NCI-H146 treated with DMSO at 0.1 percent for 48 hours (cell line): Measurements from ENCODE around the gene FAM162A.
"Not testable (repeated sequence)": the region's sequence is repeated elsewhere in the genome, so short reads cannot be mapped to it uniquely, and the experiment has no call there.

Experiments
- DNase-seq: peaks from one replicate; lab custom pipeline; 2025; ENCODE audit not compliant: unreplicated experiment; lab: John Stamatoyannopoulos, UW

FAM162A gene, protein sequence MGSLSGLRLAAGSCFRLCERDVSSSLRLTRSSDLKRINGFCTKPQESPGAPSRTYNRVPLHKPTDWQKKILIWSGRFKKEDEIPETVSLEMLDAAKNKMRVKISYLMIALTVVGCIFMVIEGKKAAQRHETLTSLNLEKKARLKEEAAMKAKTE

DNA sequence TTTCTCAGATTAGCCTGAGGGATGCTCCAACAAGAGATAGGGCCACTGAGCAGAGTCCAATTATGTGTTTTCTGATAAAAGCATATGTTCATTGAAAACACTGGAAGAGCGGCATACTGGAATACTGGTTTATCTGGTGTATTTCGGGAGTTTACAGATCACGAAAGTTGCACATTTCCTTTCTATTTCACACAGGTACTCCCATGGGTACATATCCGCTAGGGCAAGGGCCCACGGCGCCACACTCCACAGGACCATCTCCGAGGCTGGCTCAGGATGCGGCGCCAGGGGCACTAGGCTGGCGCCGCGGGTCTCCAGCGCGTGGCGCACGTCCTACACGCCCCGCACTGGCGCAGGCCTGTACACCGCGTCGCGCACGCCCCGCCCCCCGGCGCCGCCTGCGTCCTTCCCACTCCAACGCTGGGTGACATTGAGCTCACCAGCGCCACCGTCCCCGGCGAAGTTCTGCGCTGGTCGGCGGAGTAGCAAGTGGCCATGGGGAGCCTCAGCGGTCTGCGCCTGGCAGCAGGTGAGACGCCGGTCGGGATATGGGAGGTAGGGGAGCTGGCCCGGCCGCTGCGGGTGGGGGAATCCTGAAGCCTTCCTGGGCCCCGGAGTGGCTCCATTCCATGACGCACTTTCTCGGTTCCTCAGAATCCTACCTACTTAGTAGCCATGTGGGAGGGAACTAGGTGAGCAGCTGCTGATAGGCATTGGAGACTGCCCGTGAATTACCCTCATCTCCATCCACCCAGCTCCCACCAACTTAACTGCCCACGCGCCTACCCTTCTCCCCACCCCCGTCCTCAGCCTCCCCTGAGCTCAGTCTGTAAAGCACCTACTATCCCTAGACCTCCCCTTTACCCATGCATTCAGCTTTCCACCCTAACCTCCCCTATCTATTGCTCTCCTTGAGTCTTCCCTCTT is at the start of gene FAM162A:
Gene FAM162A, plus strand, starts transcription at position 412 of the 927 bp plus-strand sequence. Its CDS starts 84 bp downstream, at position 496.
- DNase-seq = peak; percentile 96

DNA sequence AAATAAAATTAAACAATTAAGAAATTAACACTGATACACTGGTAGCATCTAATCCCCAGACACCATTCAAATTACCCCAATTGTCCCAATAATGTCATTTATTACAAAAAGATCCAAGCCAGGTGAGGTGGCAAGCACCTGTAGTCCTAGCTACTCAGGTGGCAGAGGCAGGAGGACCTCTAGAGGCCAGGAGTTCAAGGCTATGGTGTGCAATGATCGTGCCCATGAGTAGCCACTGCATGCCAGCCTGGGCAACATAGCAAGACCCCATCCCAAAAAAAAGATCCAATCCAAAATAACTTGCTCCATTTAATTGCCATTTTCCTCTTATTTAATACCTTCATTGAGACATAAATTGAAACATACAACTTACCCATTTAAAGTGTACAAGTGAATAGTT is 41.2 kb upstream of the FAM162A start:
- no peak for DNase-seq

DNA sequence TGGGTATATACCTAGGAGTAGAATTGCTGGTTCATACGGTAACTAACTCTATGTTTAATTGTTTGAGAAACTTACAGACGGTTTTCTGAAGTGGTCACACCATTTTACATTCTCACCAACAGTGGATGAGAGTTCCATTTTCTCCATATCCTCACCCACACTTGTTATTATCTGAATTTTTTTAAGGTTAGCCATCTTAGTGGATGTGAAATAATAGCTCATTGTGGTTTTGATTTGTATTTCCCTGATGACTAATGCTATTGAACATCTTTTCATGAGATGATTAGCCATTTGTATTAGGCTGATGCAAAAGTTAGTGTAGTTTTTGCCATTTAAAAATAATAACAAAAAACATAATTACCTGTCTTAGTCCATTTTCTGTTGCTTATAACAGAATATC is 40.3 kb upstream of the FAM162A start:
- DNase-seq = no peak

DNA sequence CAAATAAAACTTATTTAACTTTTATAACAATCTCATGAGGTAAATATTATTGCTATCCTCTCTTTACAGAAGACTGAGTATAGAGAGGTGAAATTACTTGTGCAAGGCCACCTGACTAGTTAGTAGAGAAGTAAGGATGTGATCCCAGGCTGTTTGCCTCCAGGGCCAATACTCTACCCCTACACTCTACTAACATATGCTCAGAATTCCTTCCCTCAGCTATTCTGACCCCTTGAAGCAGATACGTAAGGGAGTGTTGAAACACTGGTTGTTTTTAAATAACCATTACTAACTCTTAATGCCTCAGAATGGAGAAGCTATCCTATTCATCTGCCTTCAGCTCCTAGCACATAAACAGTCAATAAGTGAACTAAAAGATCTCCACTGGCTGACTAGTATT is 34.8 kb upstream of the FAM162A start:
- no peak for DNase-seq

DNA sequence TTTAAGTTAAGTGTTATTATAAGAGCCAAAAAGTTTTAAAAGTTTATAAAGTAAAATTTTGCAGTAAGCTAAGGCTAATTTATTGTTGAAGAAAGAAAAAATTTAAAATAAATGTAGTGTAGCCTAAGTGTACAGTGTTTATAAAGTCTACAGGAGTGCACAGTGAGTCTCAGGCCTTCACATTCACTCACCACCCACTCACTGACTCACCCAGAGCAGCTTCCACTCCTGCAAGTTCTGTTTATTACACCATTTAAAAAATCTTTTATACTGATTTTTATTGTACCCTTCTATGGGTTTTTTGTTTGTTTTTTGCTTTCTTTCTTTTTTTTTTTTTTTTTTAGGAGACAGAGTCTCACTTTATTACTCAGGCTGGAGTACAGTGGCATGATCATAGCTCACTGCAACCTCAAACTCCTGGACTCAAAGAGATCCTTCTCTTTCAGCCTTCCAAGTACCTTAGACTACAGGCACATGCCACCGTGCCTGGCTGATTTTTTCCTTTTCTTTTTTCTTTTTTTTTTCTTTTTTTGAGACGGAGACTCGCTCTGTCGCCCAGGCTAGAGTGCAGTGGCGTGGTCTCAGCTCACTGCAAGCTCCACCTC is 33.1 kb upstream of the FAM162A start:
- no peak for DNase-seq

DNA sequence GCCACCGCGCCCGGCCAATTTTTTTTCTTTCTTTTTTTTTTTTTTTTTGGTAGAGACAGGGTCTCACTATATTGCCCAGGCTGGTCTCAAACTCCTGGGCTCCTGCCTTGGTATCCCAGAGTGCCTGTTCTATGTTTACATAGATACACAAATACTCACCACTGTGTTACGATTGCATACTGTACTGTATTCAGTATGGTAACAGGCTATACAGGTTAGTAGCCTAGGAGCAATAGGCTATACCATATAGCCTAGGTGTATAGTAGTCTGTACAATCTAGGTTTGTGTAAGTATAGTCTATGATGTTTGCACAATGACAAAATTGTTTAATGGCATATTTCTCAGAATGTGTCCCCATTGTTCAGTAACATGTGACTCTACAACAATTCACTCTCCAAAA is 32.4 kb upstream of the FAM162A start:
- no peak for DNase-seq

DNA sequence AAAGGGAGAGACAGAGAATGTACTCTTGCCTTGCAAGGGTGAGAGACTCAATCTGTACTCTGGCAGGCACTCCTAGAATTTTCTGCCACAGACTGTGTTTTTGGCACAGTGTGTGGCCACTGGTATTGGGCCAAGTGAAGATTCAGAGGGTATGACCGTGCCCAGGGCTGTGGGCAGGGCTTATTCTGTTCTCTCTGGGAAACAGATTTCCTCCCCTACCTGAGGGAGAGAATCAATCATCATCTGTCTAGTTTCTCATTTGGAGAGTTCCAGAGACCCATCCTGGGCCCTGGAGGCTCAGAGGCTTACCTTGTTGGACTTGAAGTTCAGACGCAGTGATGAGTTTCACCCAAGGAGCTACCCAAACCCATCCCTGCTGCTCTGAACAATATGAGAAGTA is 30.8 kb upstream of the FAM162A start:
- no peak for DNase-seq

DNA sequence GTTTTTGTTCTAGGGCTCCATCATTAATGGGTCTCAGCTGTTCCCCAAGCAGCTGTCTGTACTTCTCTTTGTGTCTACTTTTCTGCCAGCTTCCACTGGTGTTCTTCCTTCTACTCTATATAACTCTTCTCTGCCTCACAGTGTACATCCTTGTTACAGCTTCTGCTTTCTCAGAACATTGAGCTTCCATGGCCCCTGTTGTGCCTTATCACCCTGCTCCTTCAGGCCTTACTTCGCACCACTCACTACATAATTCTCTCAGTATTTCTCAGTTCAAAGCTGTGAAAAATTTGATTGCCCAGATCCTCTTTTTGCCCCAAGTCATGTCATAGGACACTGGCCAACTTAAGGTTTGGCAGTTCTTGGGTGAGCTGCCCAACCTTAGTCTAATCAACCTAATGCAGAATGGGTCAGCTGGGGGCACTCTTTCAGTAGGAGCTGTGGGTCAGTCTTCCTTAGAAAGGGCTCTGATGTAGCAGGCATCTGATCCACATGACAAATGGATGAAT is 30.0 kb upstream of the FAM162A start:
- no peak for DNase-seq

DNA sequence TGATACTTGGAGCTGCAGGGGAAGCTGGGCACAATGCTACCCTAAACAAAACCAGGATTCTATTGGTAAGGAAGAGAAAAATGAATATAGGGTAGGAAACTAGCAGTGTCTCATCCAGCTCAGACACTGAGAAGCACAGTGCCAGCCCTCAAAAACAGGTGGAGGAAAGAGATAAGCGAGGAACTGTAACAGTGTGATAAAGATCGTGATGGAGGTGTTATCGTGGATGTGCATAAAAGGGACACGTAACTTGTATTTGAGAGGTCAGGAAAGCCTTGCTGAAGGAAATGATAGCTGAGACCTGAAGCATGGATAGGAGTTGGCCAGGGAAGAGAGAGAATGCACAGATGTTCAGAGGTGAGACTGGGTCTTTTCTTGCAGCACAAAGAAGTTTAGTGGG is 28.4 kb upstream of the FAM162A start:
- DNase-seq = no peak

DNA sequence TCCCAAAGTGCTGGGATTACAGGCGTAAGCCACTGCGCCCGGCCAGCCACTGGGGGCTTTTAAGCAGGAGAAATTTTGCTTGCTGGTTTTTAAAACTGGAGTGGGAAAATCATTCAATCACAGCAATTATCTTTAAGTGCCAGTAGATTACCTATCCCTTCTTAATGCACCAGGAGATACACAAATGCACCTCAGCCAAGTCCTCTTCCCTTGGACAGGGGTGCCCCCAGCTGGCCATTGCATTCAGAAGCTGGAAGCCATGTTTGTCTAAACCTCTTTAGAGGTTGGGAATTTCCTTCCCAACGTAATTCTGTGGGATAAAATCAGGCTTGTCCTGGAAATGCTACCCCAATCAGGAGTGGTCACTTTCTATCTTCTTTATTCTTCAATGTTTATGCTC is 27.6 kb upstream of the FAM162A start:
- DNase-seq = peak; percentile 10

DNA sequence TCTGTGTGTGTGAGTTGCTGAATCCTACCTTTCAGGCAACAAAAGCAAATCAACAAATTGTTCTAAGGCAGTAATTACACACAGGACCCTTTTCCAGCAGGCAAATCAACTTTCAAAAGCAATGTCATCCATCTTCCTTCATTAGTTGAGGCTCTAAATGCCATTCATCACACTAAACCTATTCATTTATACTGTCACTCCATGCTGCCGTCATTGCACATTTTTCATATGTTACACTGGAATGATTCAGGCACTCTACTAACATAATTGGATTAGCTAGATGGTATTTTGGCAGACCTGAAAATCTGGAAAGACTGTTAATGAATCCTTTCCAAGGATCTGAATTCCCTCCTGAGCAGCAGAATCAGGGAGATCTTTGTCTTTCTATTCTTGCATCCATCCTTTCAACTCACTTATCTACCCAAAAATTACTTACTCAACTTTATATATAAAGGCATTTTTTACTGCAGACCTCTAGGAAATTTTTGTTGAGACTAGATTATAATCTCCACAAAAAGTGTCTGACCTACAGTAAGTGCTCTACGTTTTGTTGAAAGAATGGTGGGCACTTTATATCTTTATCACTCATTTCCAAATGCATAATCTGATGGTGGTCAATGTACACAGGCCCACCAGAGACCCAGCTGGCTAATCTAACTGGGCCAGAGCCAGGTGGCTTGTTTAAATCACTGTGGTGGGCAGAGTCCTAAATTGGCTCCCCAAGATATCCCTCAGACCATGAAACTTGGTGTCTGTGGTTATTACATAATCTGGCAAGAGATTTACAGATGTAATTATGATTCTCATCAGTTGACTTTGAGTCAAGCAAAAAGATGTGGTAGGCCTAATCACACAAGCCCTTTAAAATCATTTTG is 25.9 kb upstream of the FAM162A start:
- DNase-seq = no peak

DNA sequence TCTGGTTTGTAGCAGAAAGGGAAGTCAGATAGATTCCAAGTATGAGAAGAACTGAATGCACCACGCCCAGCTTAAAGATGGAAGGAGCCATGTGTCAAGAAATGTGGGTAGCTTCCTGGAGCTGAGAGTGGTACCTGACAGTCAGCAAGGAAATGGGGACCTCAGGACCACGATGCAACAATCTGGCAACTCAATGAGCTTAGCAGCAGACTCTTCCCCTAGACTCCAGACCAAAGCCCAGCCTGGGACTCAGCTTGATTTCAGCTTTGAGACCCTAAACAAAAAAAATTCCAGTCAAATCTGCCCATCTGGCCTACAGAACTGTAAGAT is 25.3 kb upstream of the FAM162A start:
- no peak for DNase-seq

DNA sequence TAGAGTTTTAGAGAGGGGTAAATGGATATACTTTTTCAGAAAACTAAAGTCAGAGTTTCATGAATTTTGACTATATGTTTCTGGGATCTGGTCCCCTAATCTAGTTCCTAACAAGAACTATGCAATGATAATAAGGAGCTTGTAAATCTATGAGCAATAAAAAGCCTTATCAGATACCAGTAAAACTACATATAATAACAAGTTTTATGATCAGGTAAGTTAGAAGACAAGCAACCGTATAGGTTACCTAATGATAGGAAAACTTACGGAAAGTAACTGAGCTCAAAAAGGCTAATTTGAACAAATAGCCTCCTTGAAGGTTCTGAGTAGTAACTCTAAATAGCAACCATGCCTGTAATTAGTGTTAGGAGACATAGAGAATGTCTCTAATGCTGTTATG is 22.0 kb upstream of the FAM162A start:
- no peak for DNase-seq

DNA sequence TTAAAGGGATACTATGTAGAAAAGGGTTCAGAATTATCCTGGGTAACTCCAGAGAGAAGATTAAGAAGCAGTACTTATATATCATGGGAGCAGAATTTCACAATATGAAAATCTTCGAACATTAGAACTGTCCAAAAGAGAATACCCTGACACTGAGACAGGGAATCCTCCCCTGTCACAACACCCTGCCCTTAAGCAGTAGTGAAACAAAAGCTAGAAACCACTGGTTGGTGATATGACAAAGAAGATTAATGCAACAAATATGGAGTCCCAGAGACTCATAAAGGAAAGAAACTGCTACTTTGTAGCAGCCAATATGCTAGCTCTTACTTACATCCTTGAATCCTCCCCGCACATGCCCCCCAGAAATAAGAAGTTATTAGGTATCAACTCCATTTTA is 19.5 kb upstream of the FAM162A start:
- no peak for DNase-seq

DNA sequence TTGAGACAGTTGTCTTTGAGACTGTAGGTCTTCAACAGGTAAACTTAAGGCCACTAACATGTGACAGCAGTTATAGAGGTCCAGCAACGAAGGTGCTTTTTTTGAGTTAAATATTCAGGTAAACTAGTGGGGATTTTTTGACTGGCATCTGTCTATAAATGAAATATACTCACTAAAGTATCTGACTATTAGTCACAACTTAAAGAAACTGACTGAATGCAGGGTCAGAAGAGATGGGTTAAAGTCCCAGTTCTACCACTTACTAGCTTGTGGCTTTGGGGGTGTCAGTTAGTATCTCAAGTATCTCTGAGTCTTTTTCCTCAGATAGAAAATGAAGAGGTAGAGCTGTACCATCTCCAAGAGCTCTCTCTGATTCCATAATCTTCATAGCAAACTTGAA is 18.9 kb upstream of the FAM162A start:
- DNase-seq = no peak

DNA sequence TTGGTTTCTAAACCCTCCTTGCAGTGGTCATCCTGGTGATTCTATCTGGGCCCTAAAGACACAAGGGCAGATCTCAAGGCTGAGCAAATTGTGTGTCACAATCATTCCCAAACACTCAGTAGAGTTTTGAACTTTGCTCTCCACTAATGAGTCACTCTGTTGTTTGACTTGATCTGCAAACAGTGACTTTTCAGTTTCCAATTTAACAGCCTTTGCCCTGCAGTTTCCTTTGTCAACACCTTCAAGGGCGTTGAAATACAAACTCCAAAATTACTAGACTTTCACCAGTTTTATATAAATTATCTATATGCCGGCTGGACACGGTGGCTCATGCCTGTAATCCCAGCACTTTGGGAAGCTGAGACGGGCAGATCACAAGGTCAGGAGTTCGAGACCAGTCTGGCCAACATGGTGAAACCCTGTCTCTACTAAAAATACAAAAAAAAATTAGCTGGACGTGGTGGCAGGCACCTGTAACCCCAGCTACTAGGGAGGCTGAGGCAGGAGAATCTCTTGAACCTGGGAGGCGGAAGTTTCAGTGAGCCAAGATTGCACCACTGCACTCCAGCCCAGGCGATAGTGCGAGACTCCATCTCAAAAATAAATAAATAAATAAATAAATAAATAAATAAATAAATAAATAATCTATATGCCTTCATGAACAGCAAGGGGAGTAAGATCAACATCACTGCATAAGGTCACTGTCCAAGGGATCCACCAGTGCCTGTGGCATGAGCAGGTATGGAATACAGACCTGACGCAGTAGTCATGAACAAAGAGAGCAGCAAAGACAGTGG is 18.2 kb upstream of the FAM162A start:
- not testable (repeated sequence) for DNase-seq

DNA sequence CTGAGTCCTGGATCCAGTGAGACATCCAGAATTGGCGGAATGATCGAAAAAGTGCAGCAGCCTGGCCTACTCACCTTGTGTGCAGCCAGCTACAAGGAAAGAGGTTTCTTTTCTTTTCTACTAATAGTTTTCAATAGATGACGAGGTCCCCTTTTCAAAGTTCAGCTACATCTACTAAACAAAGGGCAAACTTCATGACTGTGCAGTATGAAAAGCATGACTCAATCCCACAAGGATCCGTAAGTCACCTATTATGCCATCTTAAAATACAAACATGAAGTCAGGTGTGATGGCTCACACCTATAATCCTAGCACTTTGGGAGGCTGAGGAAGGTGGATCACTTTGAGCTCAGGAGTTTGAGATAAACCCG is 17.6 kb upstream of the FAM162A start:
- no peak for DNase-seq

DNA sequence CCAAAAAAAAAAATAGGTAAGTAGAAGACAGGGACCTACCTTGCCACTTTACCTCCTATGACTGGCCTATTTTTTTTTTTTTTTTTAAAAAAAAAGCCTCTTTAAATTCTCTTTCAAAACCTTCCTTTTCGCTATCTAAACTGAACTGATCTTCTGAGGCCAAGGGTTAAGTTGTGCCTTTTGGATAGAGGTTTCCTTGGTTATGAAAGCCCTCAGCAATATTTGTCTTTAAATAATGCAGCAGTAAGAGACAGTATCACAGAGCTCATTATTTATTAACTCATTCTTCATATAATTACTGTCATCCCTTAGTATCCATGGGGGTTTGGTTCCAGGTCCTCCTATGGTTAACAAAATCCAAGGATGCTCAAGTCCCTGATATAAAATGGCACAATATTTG is 9.9 kb upstream of the FAM162A start:
- no peak for DNase-seq

DNA sequence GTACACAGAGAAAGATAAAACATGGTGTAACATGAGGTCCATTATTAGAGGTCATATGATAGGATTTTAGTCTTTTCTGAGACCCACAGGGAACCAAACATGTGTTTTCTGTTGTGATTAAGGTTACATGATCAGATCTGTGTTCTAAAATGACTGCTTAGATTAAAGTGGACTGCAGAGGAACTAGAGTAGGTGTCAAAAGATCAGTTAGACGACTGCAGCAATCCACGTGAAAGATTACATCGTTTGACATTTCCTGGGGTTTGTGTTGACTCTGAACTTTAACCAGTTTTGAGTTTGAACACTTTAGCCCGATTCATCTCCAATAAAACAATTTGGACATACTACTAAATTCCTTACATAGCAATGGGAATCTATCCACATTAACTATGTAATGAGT is 6.0 kb upstream of the FAM162A start:
- DNase-seq = no peak

DNA sequence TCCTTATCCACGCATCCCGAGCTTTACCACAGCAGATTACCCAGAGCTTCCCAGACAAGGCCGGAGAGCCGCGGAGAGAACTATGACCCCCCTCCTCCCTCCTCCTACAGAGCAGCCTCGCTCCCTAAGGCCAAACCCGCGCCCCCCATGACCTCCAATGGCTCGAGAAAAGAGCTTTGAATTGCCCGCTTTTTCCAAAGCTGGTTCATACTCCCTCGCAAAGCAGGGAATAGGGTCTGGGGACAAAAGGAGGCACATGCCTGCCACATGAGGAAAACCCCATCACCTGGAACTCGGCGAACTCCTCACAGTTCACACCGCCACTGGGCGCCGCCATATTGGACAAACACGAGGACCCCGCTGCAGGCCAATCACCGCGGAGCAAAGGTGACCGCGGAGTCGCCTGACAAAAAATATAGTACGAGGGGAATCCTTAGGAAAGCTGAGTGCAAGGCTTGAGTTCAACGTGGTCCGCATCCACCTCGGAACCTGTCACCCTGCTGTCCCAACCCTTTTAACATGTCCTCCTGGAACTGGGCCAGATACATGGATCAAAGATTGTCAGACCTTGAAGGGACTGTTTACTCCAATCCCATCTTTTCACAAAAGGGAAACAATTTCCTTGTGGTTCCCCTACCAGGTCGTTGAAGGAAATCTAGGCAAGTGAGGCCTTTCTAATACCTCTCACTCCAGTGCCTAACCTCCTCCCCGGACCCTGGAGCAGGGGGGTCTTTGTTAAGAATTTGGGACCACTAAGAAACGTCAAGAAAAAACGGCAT is 905 bp upstream of the FAM162A start, which contains the start of gene MIX23:
Gene MIX23, minus strand, starts transcription at position 344 of the 779 bp plus-strand sequence. Its CDS starts 7 bp downstream, at position 337.
- peak; percentile 92 for DNase-seq
